Body of pancreas (tissue), 4 donors: ENCODE measurements around the gene PTER. TPM values are rescaled to one million over a fixed set of nuclear protein-coding genes. Genes with fewer than 3 reads are reported as not detected.

Experiments used
- ATAC-seq: fragments of 150-250 bp; one replicate; pipeline ENCODE4 v1.9.1; 2016
- DNase-seq, 4 donors: peaks; one replicate each; pipeline ENCODE4 v3.0.0-alpha.2; 2019
- H3K27ac ChIP-seq, 4 donors: fragments of 200-600 bp; sonication (generic); 1 replicate in 3 of 4; 2 replicates in 1 of 4; pipeline versions ENCODE4 v1.5.1 to v1.6.1; 2016 to 2019; ENCODE audit warnings: mild to moderate bottlenecking in 1 of 4, mixed read lengths in 1 of 4, moderate library complexity in 1 of 4
- H3K27me3 ChIP-seq, 2 donors: fragments of 200-600 bp; sonication (generic); one replicate each; pipeline ENCODE4 v1.6.0; 2016; ENCODE audit warnings: mild to moderate bottlenecking in 1 of 2
- H3K36me3 ChIP-seq, 2 donors: fragments of 200-600 bp; sonication (generic); replicated peaks in 1 of 2; 2 replicates each; pipeline ENCODE4 v1.5.1; 2016; ENCODE audit warnings: low read depth in 2 of 2; ENCODE audit not compliant: insufficient read depth in 1 of 2
- H3K4me1 ChIP-seq: fragments of 200-600 bp; sonication (generic); one replicate; pipeline ENCODE4 v1.6.0; 2016
- H3K4me3 ChIP-seq, 2 donors: fragments of 200-600 bp; sonication (generic); 1 replicate in 1 of 2; 2 replicates in 1 of 2; pipeline ENCODE4 v1.5.1; 2016 to 2019
- H3K9me3 ChIP-seq, 3 donors: fragments of 200-600 bp; sonication (generic); 1 replicate in 2 of 3; 2 replicates in 1 of 3; pipeline ENCODE4 v1.5.1; 2016
- CTCF ChIP-seq, 7 experiments: fragments of 450-650 bp in 4 of 7; fragments of 200-600 bp in 3 of 7; sonication (generic) in 3 of 7; IDR thresholded peaks; one replicate each; pipeline ENCODE4 v1.5.1; 2016 to 2019; ENCODE audit warnings: antibody characterized with exemption in 7 of 7
- POLR2A ChIP-seq, 3 donors: fragments of 450-650 bp; IDR thresholded peaks; one replicate each; pipeline ENCODE4 v1.6.1; 2016; ENCODE audit warnings: antibody characterized with exemption in 3 of 3, mild to moderate bottlenecking in 2 of 3
- WGBS, 2 donors: methylation state at CpG; one replicate each; pipeline ENCODE4 v1.1.5; 2017; 5-methylcytosine and 5-hydroxymethylcytosine counted together
- intact Hi-C: fragments of 100-400 bp; cut with DNase I; formaldehyde crosslinking; loops from one replicate; pipeline ENCODE4 v1.15.1; 2023
- total RNA-seq, 2 donors: library from RNA; depleted of rRNA; stranded (reverse); fragments of >200 nt; gene quantifications; one replicate each; pipeline ENCODE4 v1.1.0, GENCODE V29; 2016

The PTER gene
- total RNA-seq, 2 donors from 2014 or later, result 6.3 to 17.6 TPM

DNA sequence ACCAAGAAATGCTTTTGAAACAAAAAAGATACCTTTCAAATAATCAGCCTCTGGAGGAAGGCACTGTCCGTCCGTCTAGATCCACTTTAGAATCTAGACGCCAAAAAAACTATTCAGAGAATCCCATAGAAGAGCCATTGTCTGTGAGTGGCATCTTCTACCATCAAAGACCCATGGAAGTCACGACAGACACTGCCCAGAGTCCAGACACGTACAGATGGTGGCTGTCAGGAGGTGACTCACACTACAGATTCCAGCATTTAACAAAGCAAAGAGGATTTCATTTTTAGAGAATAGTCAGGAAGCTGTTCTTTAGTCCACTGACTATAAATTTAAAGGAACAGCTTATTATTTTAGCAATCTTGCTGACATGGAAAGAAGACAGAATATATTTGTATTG is 73.2 kb downstream of the PTER start:
- Histone ChIP-seq H3K4me1 (no peaks in the 10 kb centered on the region), H3K27me3 (no peaks in the 10 kb centered on the region), H3K9me3 (no peaks in the 10 kb centered on the region), H3K4me3 (no peak overlapping the region), H3K27ac (no peak overlapping the region), H3K36me3 (peaks cover 0 to 3% of the 10 kb centered on the region in 2 donors)
- 84 to 90% methylated on average over 5 of the region's 5 CpGs for WGBS, 2 donors
- no peak for ATAC-seq
- no peak for DNase-seq
- intact Hi-C loops, result no loop called here
- no peak for TF ChIP-seq POLR2A (IDR thresholded peaks at IDR 0.05)
- no peak for TF ChIP-seq CTCF (IDR thresholded peaks at IDR 0.05)

DNA sequence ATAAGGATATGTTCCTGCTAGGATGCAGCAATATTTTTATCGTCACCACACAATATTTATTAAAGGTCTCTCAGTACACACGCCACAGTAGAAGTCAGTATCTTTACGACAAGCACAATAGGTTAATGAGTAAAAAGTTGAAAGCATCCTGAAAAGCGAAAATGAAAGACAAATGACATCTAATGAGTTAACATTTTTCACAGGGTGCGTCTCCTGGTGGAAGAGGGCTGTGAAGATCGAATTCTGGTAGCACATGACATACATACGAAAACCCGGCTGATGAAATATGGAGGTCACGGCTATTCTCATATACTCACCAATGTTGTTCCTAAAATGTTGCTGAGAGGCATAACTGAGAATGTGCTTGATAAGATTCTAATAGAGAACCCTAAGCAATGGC is 74.0 kb downstream of the PTER start:
- no peaks in the 10 kb centered on the region for H3K27me3 ChIP-seq
- TF ChIP-seq POLR2A (IDR thresholded peaks at IDR 0.05), result no peak
- no peak for TF ChIP-seq CTCF (IDR thresholded peaks at IDR 0.05)
- no peak overlapping the region for H3K4me3 ChIP-seq
- no peak for ATAC-seq
- no peaks in the 10 kb centered on the region for H3K4me1 ChIP-seq
- no peak for DNase-seq
- intact Hi-C loops, result no loop called here
- H3K36me3 ChIP-seq, result peaks cover 0 to 2% of the 10 kb centered on the region in 2 donors
- H3K9me3 ChIP-seq, result no peaks in the 10 kb centered on the region
- 89 to 95% methylated on average over 9 of the region's 9 CpGs for WGBS, 2 donors
- no peak overlapping the region for H3K27ac ChIP-seq

DNA sequence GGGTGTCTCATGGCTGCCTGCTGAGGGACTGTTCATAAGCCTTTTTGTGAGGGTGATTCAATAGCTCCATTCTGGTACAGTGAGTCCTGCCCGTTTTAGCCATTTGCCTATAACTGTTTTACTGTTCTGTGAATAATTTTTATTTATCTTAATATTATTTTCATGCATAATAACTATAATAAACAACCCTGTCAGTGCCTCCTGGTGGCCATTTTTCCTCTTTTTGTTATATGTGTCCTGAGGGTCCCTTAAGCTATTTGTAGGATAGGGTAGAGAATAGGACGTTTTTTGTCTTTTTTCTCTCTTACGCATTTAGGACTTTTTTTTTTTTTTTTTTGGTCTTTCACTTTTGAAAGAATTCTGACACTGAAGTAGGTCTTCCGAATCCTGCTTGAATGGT is 82.0 kb downstream of the PTER start:
- no peaks in the 10 kb centered on the region for H3K36me3 ChIP-seq
- no peak overlapping the region for H3K4me3 ChIP-seq
- intact Hi-C loops, result no loop called here
- peaks cover 0 to 20% of the 10 kb centered on the region in 2 donors for H3K27me3 ChIP-seq
- DNase-seq (no peak), ATAC-seq (no peak)
- TF ChIP-seq POLR2A (IDR thresholded peaks at IDR 0.05), result no peak
- 77 to 78% methylated on average over 4 of the region's 4 CpGs for WGBS, 2 donors
- no peak overlapping the region for H3K27ac ChIP-seq
- H3K4me1 ChIP-seq, result peaks cover 24% of the 10 kb centered on the region
- no peaks in the 10 kb centered on the region for H3K9me3 ChIP-seq

GRCh38 chr10:16519250-16519907 is 82.6 kb downstream of the PTER start:
- H3K27me3 ChIP-seq, result peaks cover 0 to 20% of the 10 kb centered on the region in 2 donors
- no peak overlapping the region for H3K4me3 ChIP-seq
- H3K27ac ChIP-seq, result no peak overlapping the region
- no peaks in the 10 kb centered on the region for H3K9me3 ChIP-seq
- WGBS, 2 donors, result 46 to 62% methylated on average over 31 of the region's 31 CpGs
- TF ChIP-seq CTCF (IDR thresholded peaks at IDR 0.05), result no peak
- no peak for TF ChIP-seq POLR2A (IDR thresholded peaks at IDR 0.05)
- H3K4me1 ChIP-seq, result peaks cover 24% of the 10 kb centered on the region
- DNase-seq (no peak), ATAC-seq (no peak)
- H3K36me3 ChIP-seq, result no peaks in the 10 kb centered on the region
- intact Hi-C loops, result no loop called here

- Histone ChIP-seq H3K4me3 (no peak overlapping the region), H3K27ac (no peak overlapping the region), H3K36me3 (no peaks in the 10 kb centered on the region), H3K4me1 (peaks cover 24% of the 10 kb centered on the region), H3K9me3 (no peaks in the 10 kb centered on the region), H3K27me3 (peaks cover 0 to 20% of the 10 kb centered on the region in 2 donors)
- intact Hi-C loops, result no loop called here
- no peak for TF ChIP-seq POLR2A (IDR thresholded peaks at IDR 0.05)
- no peak for TF ChIP-seq CTCF (IDR thresholded peaks at IDR 0.05)
- DNase-seq, result no peak
- 6 to 14% methylated on average over 39 to 71 of the region's 104 CpGs for WGBS, 2 donors
- ATAC-seq, result no peak
Measured at GRCh38 chr10:16519908-16520861, 83.4 kb downstream of the PTER start.
